ENCODE data around the gene CA10.

GRCh38 chr17:51997723-51998122 lies 160.8 kb downstream of the CA10 start:
- no peak for TF ChIP-seq CTCF (IDR thresholded peaks at IDR 0.05; ENCODE audit: extremely low read depth in 1 of 2, insufficient read depth in 1 of 2, low read depth in 1 of 2, low read length in 2 of 2)
- no peak for TF ChIP-seq EZH2 (IDR thresholded peaks at IDR 0.05; ENCODE audit: borderline replicate concordance, low read depth, low read length, severe bottlenecking)
- no peak for TF ChIP-seq FOS (IDR thresholded peaks at IDR 0.05; ENCODE audit: borderline replicate concordance, insufficient read depth, low read length)
- no peak for TF ChIP-seq POLR2A (IDR thresholded peaks at IDR 0.05; ENCODE audit: low read depth, low read length)
- no peak for TF ChIP-seq MYC (IDR thresholded peaks at IDR 0.05; ENCODE audit: low read depth, low read length)
- no peak for TF ChIP-seq JUN (IDR thresholded peaks at IDR 0.05; ENCODE audit: borderline replicate concordance, insufficient read depth, insufficient read length, low read depth)
